HG02870 (cell line): ENCODE data around the gene PTPN4.
"Not testable (repeated sequence)": the region's sequence is repeated elsewhere in the genome, so short reads cannot be mapped to it uniquely, and the experiment has no call there.

Source experiments
- ATAC-seq: cut with Tn5 transposase; IDR thresholded peaks from one replicate; pipeline ENCODE4 v1.9.1; 2021; ENCODE audit warnings: mild to moderate bottlenecking, moderate library complexity; ENCODE audit not compliant: unreplicated experiment

Gene PTPN4

DNA sequence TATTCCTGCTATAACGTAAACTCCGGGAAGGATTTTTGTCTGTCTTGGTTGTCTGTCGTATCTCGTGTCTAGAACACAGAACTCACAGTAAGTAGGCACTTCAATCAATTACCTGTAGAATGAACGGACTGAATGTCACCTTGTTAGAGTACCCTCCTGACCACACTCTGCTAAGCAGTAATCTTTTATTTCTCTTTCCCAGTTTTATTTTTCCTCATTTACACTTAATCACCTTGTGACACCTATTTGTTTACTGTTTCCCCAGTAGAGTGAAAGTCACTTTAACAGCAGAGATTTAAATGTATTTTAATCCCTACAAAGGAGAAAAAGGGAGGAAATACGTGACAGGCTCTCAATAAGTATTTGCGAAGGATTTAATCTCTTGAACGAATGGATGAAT lies 252.6 kb downstream of the PTPN4 start:
- ATAC-seq = no peak

DNA sequence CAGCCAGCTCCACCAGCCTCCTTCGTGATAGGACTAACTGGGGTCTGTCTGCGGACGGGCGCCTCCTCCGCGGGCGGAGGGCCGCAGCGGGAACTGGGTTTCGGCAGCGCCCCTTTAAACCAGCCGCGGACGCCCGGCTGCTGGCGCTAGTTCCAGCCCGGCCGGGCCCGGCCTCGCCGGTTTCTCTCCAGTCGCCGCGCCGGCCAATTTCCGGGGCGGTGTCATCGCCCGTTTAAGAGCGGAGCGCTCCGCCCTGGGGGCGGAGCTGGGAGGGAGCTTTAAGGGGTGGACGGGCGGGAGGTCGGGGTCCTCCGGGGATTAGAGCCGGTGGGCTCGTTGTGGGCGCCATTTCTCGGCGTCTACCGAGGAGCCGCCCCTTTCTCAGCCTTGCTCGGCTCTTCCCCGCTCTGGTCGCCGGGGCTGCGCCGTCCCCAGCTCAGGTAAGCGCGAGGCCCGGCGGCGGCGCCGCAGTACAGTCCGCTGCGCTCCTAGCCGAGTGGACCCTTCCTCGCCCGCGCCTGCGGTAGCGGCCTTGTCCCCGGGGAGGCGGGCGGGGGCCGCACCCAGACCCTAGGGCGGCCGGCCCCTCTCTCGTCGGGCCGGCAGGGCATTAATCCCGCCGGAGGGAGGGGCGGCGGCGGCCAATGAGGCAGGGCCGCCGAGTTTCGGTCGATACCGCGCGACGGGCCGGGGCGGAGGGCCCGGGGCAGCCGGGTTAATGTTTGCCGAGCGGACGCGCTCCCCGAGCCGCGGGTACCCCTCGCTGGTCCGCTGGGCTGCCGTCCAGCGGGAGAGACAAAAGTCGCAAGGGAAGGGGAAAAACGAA lies 253.3 kb downstream of the PTPN4 start, which contains the start of gene EPB41L5:
EPB41L5 (plus strand) TSS at position 307 of the 826 bp plus-strand sequence. CDS start 6,008 bp downstream, outside the sequence.
- ATAC-seq = peak; percentile 89

DNA sequence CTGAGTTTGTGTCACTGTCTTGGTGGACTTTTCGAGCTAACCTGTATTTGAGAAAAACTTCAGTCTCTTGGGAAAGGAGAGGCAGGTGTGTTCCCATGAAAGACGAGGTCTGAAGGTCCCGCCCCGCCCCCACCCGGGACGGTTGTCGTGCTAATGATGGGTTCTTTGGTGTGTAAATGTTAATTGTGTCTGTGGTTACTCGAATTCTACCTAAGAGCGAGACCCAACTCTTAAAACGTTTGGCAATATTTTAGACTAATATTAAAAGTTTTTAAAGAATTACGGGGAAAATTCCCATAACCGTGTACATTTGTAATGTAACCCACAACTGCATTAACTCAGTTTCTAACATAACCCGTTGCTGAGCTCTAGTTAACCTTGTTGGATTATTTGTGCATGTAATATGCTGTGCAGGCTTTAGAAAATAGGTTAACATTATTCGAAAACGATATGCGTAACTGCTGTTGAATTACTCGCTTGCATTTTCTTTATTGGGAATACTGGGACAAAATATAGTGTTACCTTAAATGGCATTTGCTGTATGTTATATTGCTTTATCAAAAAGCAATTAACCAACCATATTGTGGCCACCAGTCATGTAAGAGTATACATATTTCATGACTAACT lies 254.0 kb downstream of the PTPN4 start:
- ATAC-seq = peak; percentile 7

DNA sequence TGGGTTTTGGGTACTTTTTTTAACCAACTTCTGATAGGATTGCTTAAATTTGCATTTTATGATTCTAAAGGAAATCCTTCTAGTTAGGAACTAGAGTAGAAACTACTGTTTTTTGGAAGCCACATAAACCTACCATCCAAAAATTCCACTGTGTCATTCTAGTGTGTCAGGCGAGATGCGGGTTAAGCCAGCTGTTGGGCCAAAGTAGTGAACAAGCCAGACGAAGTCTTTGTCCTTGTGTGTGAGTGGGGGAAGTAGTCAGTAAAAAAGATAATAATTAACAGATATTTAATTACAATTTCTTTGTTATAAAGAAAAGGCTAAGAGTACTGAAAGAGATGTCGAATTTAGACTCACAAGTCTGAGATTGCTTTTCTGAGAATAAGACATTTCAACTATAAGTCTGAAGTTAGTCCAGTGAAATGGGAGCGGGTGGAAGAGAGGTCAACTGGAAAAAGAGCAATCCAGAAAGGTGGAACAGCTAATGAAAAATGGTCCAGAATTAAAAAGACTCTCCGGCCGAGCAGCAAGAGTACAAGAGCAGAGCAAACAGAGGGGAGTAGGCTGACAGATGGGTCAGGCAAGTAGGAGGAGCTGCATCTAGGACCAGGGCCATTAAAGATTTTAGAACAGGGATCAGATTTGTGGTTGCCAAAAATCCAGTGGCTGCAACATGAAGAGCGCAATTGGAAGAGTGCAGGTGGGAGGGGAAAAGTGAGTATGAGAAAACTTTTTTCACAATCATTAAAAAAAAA lies 254.7 kb downstream of the PTPN4 start:
- no peak for ATAC-seq

DNA sequence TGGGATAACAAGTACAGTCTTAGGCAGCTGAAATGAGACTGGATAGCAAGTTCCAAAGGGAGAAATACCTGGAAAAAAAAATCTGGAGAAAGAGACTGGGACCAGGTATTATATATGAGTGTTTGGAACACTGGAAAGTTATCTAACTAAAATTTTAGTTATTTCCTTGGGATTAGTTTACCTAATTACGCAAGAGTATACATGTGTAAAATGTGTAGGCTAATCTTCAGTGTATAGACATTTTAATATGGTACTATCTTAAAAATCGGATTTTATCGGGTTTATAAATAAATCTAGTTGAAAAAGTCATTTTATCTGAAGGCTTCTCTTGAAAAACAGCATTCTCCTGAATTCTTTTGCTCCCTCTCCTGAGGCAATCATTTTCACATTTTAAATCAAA lies 257.1 kb downstream of the PTPN4 start:
- ATAC-seq = no peak

DNA sequence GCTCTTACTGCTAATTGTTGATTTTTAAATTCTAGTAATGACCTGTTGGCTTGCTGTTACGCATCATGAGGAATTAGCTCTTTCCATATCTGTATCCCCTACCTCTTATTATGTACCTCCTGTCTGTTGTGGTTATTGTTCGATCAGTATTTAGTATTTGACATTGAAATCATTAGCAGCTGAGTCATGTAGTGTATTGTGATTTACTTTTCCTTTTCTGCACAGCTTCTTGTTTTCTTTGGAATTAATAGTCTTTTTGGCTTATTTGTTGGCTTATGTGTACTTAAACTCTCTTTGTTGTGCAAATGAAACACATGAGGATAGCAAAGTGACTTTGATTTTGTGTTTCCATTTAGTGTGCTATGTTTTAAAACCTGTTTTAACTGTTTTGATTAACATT lies 257.5 kb downstream of the PTPN4 start:
- no peak for ATAC-seq

DNA sequence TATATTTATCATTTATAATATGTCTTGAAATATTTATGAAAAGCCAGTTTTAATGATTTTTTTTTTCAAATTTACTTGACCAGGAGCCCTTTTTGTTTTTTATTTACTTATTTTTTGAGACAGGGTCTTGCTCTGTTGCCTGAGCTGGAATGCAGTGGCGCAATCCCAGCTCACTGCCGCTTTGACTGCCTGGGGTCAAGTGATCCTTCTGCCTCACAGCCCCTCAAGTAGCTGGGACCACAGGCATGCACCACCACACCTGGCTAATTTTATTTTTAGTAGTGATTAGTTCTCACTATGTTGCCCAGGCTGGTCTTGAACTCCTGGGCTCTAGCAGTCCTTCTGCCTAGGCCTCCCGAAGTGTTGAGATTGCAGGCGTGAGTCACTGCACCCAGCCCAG lies 258.8 kb downstream of the PTPN4 start:
- ATAC-seq = no peak

DNA sequence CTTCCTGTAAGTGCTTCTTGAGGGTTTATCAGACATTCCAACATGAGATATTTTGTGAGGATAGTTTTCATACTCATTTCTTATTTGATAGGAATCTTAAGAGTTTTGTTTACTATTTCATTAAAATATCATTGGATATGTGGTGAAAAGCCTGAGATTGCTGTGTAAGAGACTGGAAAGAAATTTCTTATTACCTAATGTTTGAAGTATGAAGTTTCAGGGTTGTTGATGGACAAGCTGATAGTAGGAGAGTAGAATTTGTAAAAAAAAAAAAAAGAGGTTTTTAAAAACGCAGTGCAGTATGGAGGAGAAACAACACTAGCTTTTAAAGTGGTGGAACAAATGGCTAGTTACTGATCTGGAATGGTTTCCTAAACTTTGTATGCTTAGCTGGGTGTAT lies 260.8 kb downstream of the PTPN4 start:
- no peak for ATAC-seq

DNA sequence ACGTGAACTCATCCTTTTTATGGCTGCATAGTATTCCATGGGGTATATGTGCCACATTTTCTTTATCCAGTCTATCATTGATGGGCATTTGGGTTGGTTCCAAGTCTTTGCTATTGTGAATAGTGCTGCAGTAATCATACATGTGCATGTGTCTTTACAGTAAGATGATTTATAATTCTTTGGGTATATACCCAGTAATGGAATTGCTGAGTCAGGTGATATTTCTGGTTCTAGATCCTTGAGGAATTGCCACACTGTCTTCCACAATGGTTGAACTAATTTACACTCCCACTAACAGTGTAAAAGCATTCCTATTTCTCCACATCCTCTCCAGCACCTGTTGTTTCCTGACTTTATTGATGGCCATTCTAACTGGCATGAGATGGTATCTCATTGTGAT lies 262.8 kb downstream of the PTPN4 start:
- ATAC-seq = not testable (repeated sequence)

DNA sequence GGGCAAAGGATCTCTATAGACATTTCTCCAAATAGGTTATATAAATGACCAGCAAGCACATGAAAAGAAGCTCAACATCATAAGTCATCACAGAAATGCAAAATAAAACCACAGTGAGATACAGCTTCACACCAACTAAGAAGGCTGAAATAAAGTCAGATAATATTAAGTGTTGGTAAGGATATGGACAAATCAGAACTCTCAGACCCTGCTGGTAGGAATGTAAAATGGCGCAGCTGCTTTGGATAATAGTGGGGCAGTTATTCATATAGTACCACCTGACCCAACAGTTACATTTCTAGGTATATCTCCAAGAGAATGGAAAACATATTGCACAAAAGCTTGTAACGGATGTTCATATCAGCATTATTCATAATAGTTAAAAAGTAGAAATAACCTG lies 267.2 kb downstream of the PTPN4 start:
- ATAC-seq = no peak

DNA sequence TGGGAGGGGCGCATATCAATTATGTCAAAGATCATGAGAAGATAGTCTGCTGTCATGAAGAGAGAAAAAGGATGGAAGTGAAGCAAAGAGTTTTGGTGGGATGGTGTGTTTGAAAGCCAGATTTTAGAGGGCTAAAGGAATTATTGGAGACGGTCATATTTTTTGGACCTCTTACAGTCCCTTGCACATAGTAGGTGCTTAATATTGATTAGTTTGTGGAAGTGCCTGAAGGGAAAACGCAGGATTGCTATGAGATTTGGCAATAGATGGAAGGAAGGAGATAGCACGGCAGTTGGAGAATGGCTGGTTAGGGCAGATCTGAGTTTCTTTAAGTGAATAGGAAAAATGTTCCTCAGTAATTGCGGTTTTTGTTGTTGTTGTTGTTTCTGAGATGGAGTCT lies 269.1 kb downstream of the PTPN4 start:
- no peak for ATAC-seq

DNA sequence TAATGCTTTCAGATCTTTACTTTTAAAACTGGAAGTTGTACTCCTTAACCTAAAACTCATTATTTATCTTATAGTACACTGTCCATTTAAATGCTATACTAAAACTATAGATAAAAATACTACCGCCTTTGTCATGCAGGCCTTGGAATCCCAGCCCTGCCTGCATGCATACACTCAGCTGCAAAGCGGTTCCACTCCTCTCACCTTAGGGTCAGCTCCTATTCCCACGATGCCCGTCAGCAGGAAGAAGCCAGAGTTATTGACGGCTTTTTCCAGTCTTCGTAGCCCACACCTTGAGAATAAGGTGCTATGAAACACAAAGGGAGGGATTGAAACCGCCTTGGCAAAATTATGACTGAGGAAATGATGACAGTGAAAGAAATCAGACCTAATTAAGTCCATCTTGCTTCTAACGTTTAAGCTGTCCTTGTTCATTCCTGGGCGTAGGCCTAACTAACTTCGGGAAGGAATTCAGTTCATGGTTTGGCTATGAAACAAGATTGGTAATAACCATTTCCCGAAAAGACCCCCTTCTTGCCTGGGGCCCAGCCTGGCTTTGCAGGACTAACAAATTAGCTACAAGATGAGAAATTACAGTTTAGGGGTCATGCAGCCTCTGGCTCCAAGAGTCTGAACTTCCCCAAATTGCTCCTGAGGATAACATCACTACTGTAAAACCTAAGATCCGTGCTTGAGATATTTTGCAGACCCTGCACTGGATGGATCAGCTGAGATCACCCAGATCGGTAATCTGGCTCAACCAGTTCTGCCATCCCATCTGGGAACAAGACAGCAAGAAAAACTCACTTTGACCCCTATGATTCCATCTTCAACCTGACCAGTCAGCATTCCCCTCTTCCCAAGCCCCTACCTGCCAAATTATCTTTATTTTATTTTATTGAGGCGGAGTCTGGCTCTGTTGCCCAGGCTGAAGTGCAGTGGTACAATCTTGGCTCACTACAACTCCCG lies 270.2 kb downstream of the PTPN4 start:
- ATAC-seq = no peak

DNA sequence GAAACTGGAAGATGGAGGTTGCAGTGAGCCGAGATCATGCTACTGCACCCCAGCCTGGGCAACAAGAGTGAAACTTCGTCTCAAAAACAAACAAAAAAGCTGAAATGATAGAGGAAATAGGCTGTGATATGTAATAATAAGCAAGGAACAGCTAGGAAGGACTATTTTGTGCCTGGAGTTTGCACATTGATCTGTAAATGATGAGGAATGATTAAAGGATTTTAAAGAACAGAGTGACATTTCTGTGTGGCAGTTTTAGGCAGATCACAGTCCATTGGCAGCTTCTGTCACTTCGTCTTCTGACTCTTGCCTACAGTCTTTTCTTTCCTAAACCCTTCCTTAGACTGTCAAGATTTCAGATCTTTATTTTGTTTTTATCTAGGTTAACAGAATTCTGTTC lies 272.6 kb downstream of the PTPN4 start:
- ATAC-seq = no peak
